GM18507 (cell line): ENCODE results near the gene PID1.

ENCODE experiments used
- DNase-seq: peaks from one replicate; pipeline ENCODE4 v3.0.0; 2011; ENCODE audit warnings: low read depth; ENCODE audit not compliant: insufficient read length; ENCODE audit errors: extremely low spot score
- FAIRE-seq: peaks from 2 replicates; lab custom pipeline; 2011; peaks lifted over from hg19 to GRCh38; lab: Jason Lieb, UNC

Gene PID1

GRCh38 chr2:229270551-229271410 is at the start of gene PID1:
Gene PID1, minus strand, starts transcription at chr2:229271287. Its CDS starts 244 bp downstream, at chr2:229271043.
- DNase-seq, result no peak
- no peak for FAIRE-seq

GRCh38 chr2:229319558-229319957 is 48.5 kb upstream of the PID1 start:
- FAIRE-seq, result no peak
- no peak for DNase-seq

GRCh38 chr2:229314117-229314516 is 43.0 kb upstream of the PID1 start:
- DNase-seq (no peak), FAIRE-seq (no peak)

GRCh38 chr2:229313591-229313990 is 42.5 kb upstream of the PID1 start:
- no peak for DNase-seq
- FAIRE-seq, result no peak

- FAIRE-seq (no peak), DNase-seq (no peak)
Measured at GRCh38 chr2:229301237-229301636, 30.1 kb upstream of the PID1 start.

- FAIRE-seq (no peak), DNase-seq (no peak)
Measured at GRCh38 chr2:229300790-229301189, 29.7 kb upstream of the PID1 start.

GRCh38 chr2:229300371-229300770 is 29.3 kb upstream of the PID1 start:
- DNase-seq (no peak), FAIRE-seq (no peak)

GRCh38 chr2:229297247-229297646 is 26.2 kb upstream of the PID1 start:
- DNase-seq, result no peak
- FAIRE-seq, result no peak

- FAIRE-seq (no peak), DNase-seq (no peak)
Measured at GRCh38 chr2:229296536-229296935, 25.4 kb upstream of the PID1 start.

- no peak for DNase-seq
- no peak for FAIRE-seq
Measured at GRCh38 chr2:229296016-229296415, 24.9 kb upstream of the PID1 start.

GRCh38 chr2:229287823-229288222 is 16.7 kb upstream of the PID1 start:
- DNase-seq (no peak), FAIRE-seq (no peak)

- FAIRE-seq (no peak), DNase-seq (no peak)
Measured at GRCh38 chr2:229282758-229283546, 11.9 kb upstream of the PID1 start.

GRCh38 chr2:229279516-229279915 is 8.4 kb upstream of the PID1 start:
- no peak for DNase-seq
- no peak for FAIRE-seq

GRCh38 chr2:229275506-229275905 is 4.4 kb upstream of the PID1 start:
- DNase-seq (no peak), FAIRE-seq (no peak)

- DNase-seq, result peak; percentile 5
- peak; percentile 59 for FAIRE-seq
Measured at GRCh38 chr2:229273723-229274338, 2.7 kb upstream of the PID1 start.

GRCh38 chr2:229273006-229273722 is 2.1 kb upstream of the PID1 start:
- DNase-seq (no peak), FAIRE-seq (no peak)

- no peak for FAIRE-seq
- no peak for DNase-seq
Measured at GRCh38 chr2:229269941-229270340, 1.1 kb downstream of the PID1 start.

GRCh38 chr2:229269146-229269545 is 1.9 kb downstream of the PID1 start:
- DNase-seq (no peak), FAIRE-seq (no peak)

- DNase-seq (no peak), FAIRE-seq (no peak)
Measured at GRCh38 chr2:229268626-229269025, 2.5 kb downstream of the PID1 start.

GRCh38 chr2:229267080-229267479 is 4.0 kb downstream of the PID1 start:
- no peak for FAIRE-seq
- DNase-seq, result no peak
